ENCODE measurements around the gene SLCO4A1.

The SLCO4A1 gene

GRCh38 chr20:62712606-62713005 lies 70.3 kb downstream of the SLCO4A1 start:
- WGBS, 2 experiments (ENCODE audit: insufficient coverage in 2 of 2): 90 to 93% methylated on average over 7 to 8 of the region's 8 CpGs
- no peaks in the 10 kb centered on the region for H3K36me3 ChIP-seq (ENCODE audit: control insufficient read depth, insufficient read depth, low read length)
- H3K4me1 ChIP-seq (ENCODE audit: control insufficient read depth, insufficient read depth, low read length, poor library complexity, severe bottlenecking): peaks cover 13% of the 10 kb centered on the region
- H3K9me3 ChIP-seq (ENCODE audit: control insufficient read depth, low read length): no peaks in the 10 kb centered on the region
- no peak overlapping the region for H3K27ac ChIP-seq (ENCODE audit: low read depth, low read length, severe bottlenecking)
- no peak overlapping the region for H3K4me3 ChIP-seq (ENCODE audit: extremely low read depth, insufficient read depth, low read length, poor library complexity, severe bottlenecking)

GRCh38 chr20:62714006-62714405 lies 71.7 kb downstream of the SLCO4A1 start:
- peaks cover 10% of the 10 kb centered on the region for H3K4me1 ChIP-seq (ENCODE audit: control insufficient read depth, insufficient read depth, low read length, poor library complexity, severe bottlenecking)
- no peak overlapping the region for H3K4me3 ChIP-seq (ENCODE audit: extremely low read depth, insufficient read depth, low read length, poor library complexity, severe bottlenecking)
- H3K36me3 ChIP-seq (ENCODE audit: control insufficient read depth, insufficient read depth, low read length): no peaks in the 10 kb centered on the region
- H3K27ac ChIP-seq (ENCODE audit: low read depth, low read length, severe bottlenecking): no peak overlapping the region
- 92 to 95% methylated on average over 7 to 10 of the region's 10 CpGs for WGBS, 2 experiments (ENCODE audit: insufficient coverage in 2 of 2)
- H3K9me3 ChIP-seq (ENCODE audit: control insufficient read depth, low read length): no peaks in the 10 kb centered on the region

DNA sequence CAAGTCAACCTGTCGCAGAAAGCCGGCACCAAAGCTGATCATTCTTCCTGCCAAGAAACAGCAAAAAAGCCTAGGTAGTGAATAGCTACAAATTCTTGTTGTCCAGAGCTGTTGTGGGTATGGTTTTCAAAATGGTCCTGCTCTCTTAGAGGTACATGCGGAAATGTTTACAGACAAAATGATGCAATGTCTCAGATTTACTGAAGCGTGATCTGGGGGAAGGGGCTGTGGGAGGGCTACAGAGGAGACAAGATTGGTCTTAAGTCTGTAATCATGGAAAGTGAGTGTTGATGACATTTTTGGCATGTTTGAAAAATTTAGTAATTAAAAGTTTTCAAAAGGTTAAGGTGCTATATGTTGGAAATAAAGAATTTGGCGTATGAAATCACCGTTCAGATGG lies 72.5 kb downstream of the SLCO4A1 start:
- Histone ChIP-seq H3K9me3 (ENCODE audit: control insufficient read depth, low read length) (peaks cover 1% of the 10 kb centered on the region), H3K36me3 (ENCODE audit: control insufficient read depth, insufficient read depth, low read length) (no peaks in the 10 kb centered on the region), H3K27ac (ENCODE audit: low read depth, low read length, severe bottlenecking) (no peak overlapping the region), H3K4me3 (ENCODE audit: extremely low read depth, insufficient read depth, low read length, poor library complexity, severe bottlenecking) (no peak overlapping the region), H3K4me1 (ENCODE audit: control insufficient read depth, insufficient read depth, low read length, poor library complexity, severe bottlenecking) (peaks cover 10% of the 10 kb centered on the region)
- 93 to 99% methylated on average over 6 of the region's 6 CpGs for WGBS, 2 experiments (ENCODE audit: insufficient coverage in 2 of 2)

GRCh38 chr20:62715201-62715600 lies 72.9 kb downstream of the SLCO4A1 start:
- Histone ChIP-seq H3K9me3 (ENCODE audit: control insufficient read depth, low read length) (peaks cover 4% of the 10 kb centered on the region), H3K4me3 (ENCODE audit: extremely low read depth, insufficient read depth, low read length, poor library complexity, severe bottlenecking) (no peak overlapping the region), H3K36me3 (ENCODE audit: control insufficient read depth, insufficient read depth, low read length) (no peaks in the 10 kb centered on the region), H3K4me1 (ENCODE audit: control insufficient read depth, insufficient read depth, low read length, poor library complexity, severe bottlenecking) (peaks cover 10% of the 10 kb centered on the region), H3K27ac (ENCODE audit: low read depth, low read length, severe bottlenecking) (no peak overlapping the region)
- WGBS, 2 experiments (ENCODE audit: insufficient coverage in 2 of 2): 94% methylated on average over 6 to 10 of the region's 10 CpGs

- Histone ChIP-seq H3K27ac (ENCODE audit: low read depth, low read length, severe bottlenecking) (no peak overlapping the region), H3K36me3 (ENCODE audit: control insufficient read depth, insufficient read depth, low read length) (no peaks in the 10 kb centered on the region), H3K4me1 (ENCODE audit: control insufficient read depth, insufficient read depth, low read length, poor library complexity, severe bottlenecking) (peaks cover 10% of the 10 kb centered on the region), H3K4me3 (ENCODE audit: extremely low read depth, insufficient read depth, low read length, poor library complexity, severe bottlenecking) (no peak overlapping the region), H3K9me3 (ENCODE audit: control insufficient read depth, low read length) (peaks cover 6% of the 10 kb centered on the region)
- 74 to 88% methylated on average over 26 to 27 of the region's 30 CpGs for WGBS, 2 experiments (ENCODE audit: insufficient coverage in 2 of 2)
These were observed 74.1 kb downstream of the SLCO4A1 start for GRCh38 chr20:62716198-62716940.

- peaks cover 10% of the 10 kb centered on the region for H3K9me3 ChIP-seq (ENCODE audit: control insufficient read depth, low read length)
- H3K27ac ChIP-seq (ENCODE audit: low read depth, low read length, severe bottlenecking): no peak overlapping the region
- H3K4me1 ChIP-seq (ENCODE audit: control insufficient read depth, insufficient read depth, low read length, poor library complexity, severe bottlenecking): peaks cover 10% of the 10 kb centered on the region
- H3K4me3 ChIP-seq (ENCODE audit: extremely low read depth, insufficient read depth, low read length, poor library complexity, severe bottlenecking): no peak overlapping the region
- 96 to 97% methylated on average over 11 of the region's 11 CpGs for WGBS, 2 experiments (ENCODE audit: insufficient coverage in 2 of 2)
- H3K36me3 ChIP-seq (ENCODE audit: control insufficient read depth, insufficient read depth, low read length): no peaks in the 10 kb centered on the region
These were observed 74.6 kb downstream of the SLCO4A1 start for GRCh38 chr20:62716941-62717310.

DNA sequence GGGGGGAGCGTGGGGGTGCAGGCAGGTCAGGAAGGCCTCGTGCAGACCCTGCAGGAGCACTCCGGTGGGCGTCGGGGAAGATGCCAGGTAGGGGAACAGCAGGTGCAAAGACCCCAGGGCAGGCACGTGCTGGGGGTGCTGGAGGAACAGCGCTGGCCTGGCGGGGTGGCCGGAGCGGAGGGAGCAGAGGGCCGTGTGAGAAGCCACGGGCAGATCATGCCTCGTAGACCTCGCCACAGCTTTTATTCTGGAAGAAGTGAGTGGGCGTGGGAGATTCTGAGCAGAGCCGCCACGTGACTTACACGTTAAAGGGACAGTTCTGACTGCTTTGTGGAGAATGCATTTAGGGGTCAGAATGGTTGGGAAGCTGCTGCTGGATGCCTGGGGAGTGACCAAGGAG lies 75.6 kb downstream of the SLCO4A1 start:
- Histone ChIP-seq H3K4me1 (ENCODE audit: control insufficient read depth, insufficient read depth, low read length, poor library complexity, severe bottlenecking) (peaks cover 10% of the 10 kb centered on the region), H3K9me3 (ENCODE audit: control insufficient read depth, low read length) (peaks cover 10% of the 10 kb centered on the region), H3K4me3 (ENCODE audit: extremely low read depth, insufficient read depth, low read length, poor library complexity, severe bottlenecking) (no peak overlapping the region), H3K36me3 (ENCODE audit: control insufficient read depth, insufficient read depth, low read length) (no peaks in the 10 kb centered on the region), H3K27ac (ENCODE audit: low read depth, low read length, severe bottlenecking) (no peak overlapping the region)
- 85 to 86% methylated on average over 13 to 17 of the region's 18 CpGs for WGBS, 2 experiments (ENCODE audit: insufficient coverage in 2 of 2)

DNA sequence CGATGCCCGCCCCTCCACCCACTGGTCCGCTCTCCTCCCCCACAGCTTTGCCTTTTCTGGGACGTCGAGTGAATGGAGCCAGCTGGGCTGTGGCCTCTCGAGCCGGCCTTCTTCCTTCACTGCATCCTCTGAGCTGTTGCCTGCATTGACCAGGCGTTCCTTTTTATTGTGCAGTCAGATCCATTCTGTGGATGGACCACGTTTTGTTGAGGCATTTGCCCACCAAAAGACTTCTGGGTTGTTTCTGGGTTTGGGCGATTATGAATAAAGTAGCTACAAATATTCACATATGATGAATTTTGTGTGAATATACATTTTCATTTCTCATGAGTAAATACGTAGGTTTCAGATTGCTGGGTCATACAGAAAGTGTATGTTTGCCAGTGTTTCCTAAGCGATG lies 76.2 kb downstream of the SLCO4A1 start:
- Histone ChIP-seq H3K27ac (ENCODE audit: low read depth, low read length, severe bottlenecking) (no peak overlapping the region), H3K4me1 (ENCODE audit: control insufficient read depth, insufficient read depth, low read length, poor library complexity, severe bottlenecking) (peaks cover 10% of the 10 kb centered on the region), H3K36me3 (ENCODE audit: control insufficient read depth, insufficient read depth, low read length) (no peaks in the 10 kb centered on the region), H3K4me3 (ENCODE audit: extremely low read depth, insufficient read depth, low read length, poor library complexity, severe bottlenecking) (no peak overlapping the region), H3K9me3 (ENCODE audit: control insufficient read depth, low read length) (peaks cover 10% of the 10 kb centered on the region)
- 61 to 66% methylated on average over 5 to 7 of the region's 12 CpGs for WGBS, 2 experiments (ENCODE audit: insufficient coverage in 2 of 2)

GRCh38 chr20:62719250-62719935 lies 77.1 kb downstream of the SLCO4A1 start:
- peaks cover 10% of the 10 kb centered on the region for H3K4me1 ChIP-seq (ENCODE audit: control insufficient read depth, insufficient read depth, low read length, poor library complexity, severe bottlenecking)
- H3K9me3 ChIP-seq (ENCODE audit: control insufficient read depth, low read length): peaks cover 10% of the 10 kb centered on the region
- H3K4me3 ChIP-seq (ENCODE audit: extremely low read depth, insufficient read depth, low read length, poor library complexity, severe bottlenecking): no peak overlapping the region
- WGBS, 2 experiments (ENCODE audit: insufficient coverage in 2 of 2): 75 to 83% methylated on average over 9 to 11 of the region's 12 CpGs
- H3K36me3 ChIP-seq (ENCODE audit: control insufficient read depth, insufficient read depth, low read length): no peaks in the 10 kb centered on the region
- no peak overlapping the region for H3K27ac ChIP-seq (ENCODE audit: low read depth, low read length, severe bottlenecking)
